RWPE1 (cell line): ENCODE results near the gene PASD1.
"Not testable (repeated sequence)": the region's sequence is repeated elsewhere in the genome, so short reads cannot be mapped to it uniquely, and the experiment has no call there.

Experiments used
- CTCF ChIA-PET: fragments of 350-600 bp; sonication (Branson Sonifier 250); formaldehyde crosslinking; extraction: SDS; loops from one replicate; lab custom pipeline; 2021; lab: Yijun Ruan, JAX
- POLR2A ChIA-PET: fragments of 400-600 bp; formaldehyde crosslinking; extraction: SDS; loops from one replicate; lab custom pipeline; 2020; ENCODE audit warnings: antibody characterized with exemption; ENCODE audit not compliant: low non-redundant PET; lab: Yijun Ruan, JAX
- DNase-seq: peaks from one replicate; pipeline ENCODE4 v3.0.0; 2012; ENCODE audit warnings: low spot score
- H3K27ac ChIP-seq: fragments of 450-650 bp; 2 replicates; pipeline ENCODE4 v1.5.1; 2017
- CTCF ChIP-seq: fragments of 450-650 bp; conservative IDR thresholded peaks from 2 replicates; pipeline ENCODE4 v1.5.1; 2017; ENCODE audit warnings: low read depth, mild to moderate bottlenecking

Gene PASD1

GRCh38 chrX:151694121-151694520 is 130.6 kb downstream of the PASD1 start:
- DNase-seq, result no peak
- CTCF ChIA-PET, result no interaction called here
- POLR2A ChIA-PET, result no interaction called here
- TF ChIP-seq CTCF, result no peak
- no peak overlapping the region for H3K27ac ChIP-seq

GRCh38 chrX:151694661-151695582 is 131.4 kb downstream of the PASD1 start, which contains the start of gene PRRG3:
PRRG3 (plus strand) TSS chrX:151695458; CDS start chrX:151698815, 3,357 bp downstream.
- ChIA-PET POLR2A (no interaction called here), CTCF (no interaction called here)
- H3K27ac ChIP-seq, result no peak within 1 kb of the TSS
- no peak for TF ChIP-seq CTCF
- DNase-seq, result no peak

- CTCF ChIA-PET, result no interaction called here
- POLR2A ChIA-PET, result no interaction called here
- no peak for DNase-seq
- H3K27ac ChIP-seq, result no peak overlapping the region
- TF ChIP-seq CTCF, result no peak
Observed at GRCh38 chrX:151695583-151696340, 132.3 kb downstream of the PASD1 start.

GRCh38 chrX:151697082-151697481 is 133.6 kb downstream of the PASD1 start:
- POLR2A ChIA-PET, CTCF ChIA-PET: not testable (repeated sequence)

GRCh38 chrX:151697522-151697921 is 134.0 kb downstream of the PASD1 start:
- ChIA-PET CTCF (no interaction called here), POLR2A (no interaction called here)
- DNase-seq, result no peak
- TF ChIP-seq CTCF, result no peak
- H3K27ac ChIP-seq, result no peak overlapping the region

More at GRCh38 chrX:151697082-151697481, 133.6 kb downstream of the PASD1 start:
- H3K27ac ChIP-seq, DNase-seq: not testable (repeated sequence)

- ChIA-PET CTCF (no interaction called here), POLR2A (no interaction called here)
- TF ChIP-seq CTCF, result no peak
- H3K27ac ChIP-seq, result no peak overlapping the region
- no peak for DNase-seq
Observed at GRCh38 chrX:151698485-151698884, 135.0 kb downstream of the PASD1 start.

- no peak for DNase-seq
- H3K27ac ChIP-seq, result no peak overlapping the region
- ChIA-PET POLR2A (no interaction called here), CTCF (no interaction called here)
- TF ChIP-seq CTCF, result no peak
Observed at GRCh38 chrX:151699746-151700145, 136.3 kb downstream of the PASD1 start.
